HCT116 (cell line): Measurements from ENCODE around the gene PSMD5. TPM values are rescaled to one million over a fixed set of nuclear protein-coding genes. Genes with fewer than 3 reads are reported as not detected.

ENCODE experiments used
- ATAC-seq: fragments of 200-7000 bp; cut with Tn5 transposase; 2 replicates; pipeline ENCODE4 v1.9.1; 2020; ENCODE audit warnings: mild to moderate bottlenecking, moderate library complexity
- BruUV-seq: library from RNA; stranded (reverse); fragments of 400-500 nt; replicated peaks from 2 replicates; lab custom pipeline; 2021; lab: Mats Ljungman, UMichigan
- CTCF ChIA-PET: fragments of 300-600 bp; sonication (Branson Sonifier 250); formaldehyde crosslinking; loops from one replicate; lab custom pipeline; 2021; ENCODE audit warnings: antibody characterized with exemption; lab: Charles Lee
- POLR2A ChIA-PET: fragments of 300-600, 350-600 bp; sonication (Branson Sonifier 250); formaldehyde crosslinking; loops from one replicate; lab custom pipeline; 2021; ENCODE audit warnings: antibody characterized with exemption; lab: Charles Lee
- RAD21 ChIA-PET, 2 experiments: fragments of 300-600 bp; sonication (Branson Sonifier 250); formaldehyde crosslinking; loops; one replicate each; lab custom pipeline; 2023; ENCODE audit warnings: low total read pairs in 2 of 2; ENCODE audit not compliant: uncharacterized antibody in 2 of 2, unreplicated experiment in 2 of 2, low non-redundant PET in 1 of 2; lab: Charles Lee
- DNase-seq: peaks from one replicate; pipeline ENCODE4 v3.0.0-alpha.2; 2010; ENCODE audit warnings: low read depth, low spot score
- H2AFZ ChIP-seq: fragments of 200-600 bp; shearing (Covaris generic), sonication (generic); 2 replicates; pipeline ENCODE4 v1.6.1; 2017; ENCODE audit warnings: low read depth, mixed run types, mixed read lengths, antibody characterized with exemption, low read length; ENCODE audit not compliant: poor library complexity, severe bottlenecking
- H3K27ac ChIP-seq: 2 replicates; pipeline ENCODE4 v1.5.1; 2012; ENCODE audit warnings: low read depth, low read length
- H3K27me3 ChIP-seq: fragments of 200-600 bp; sonication (generic); 2 replicates; pipeline ENCODE4 v1.6.1; 2016; ENCODE audit warnings: mixed run types, low read length, mixed read lengths; ENCODE audit not compliant: insufficient read depth
- H3K36me3 ChIP-seq, 2 experiments: fragments of 200-500 bp in 1 of 2; fragments of 200-600 bp in 1 of 2; sonication (Bioruptor generic) in 1 of 2; sonication (generic) in 1 of 2; 2 replicates each; pipeline versions ENCODE4 v1.5.1 to v1.6.1; 2014 to 2016; ENCODE audit warnings: low read length in 2 of 2, inconsistent platforms in 1 of 2, mixed read lengths in 1 of 2, mixed run types in 1 of 2; ENCODE audit not compliant: insufficient read depth in 2 of 2, control insufficient read depth in 1 of 2
- H3K4me1 ChIP-seq, 2 experiments: fragments of 200-600 bp in 1 of 2; sonication (generic) in 1 of 2; 2 replicates each; pipeline versions ENCODE4 v1.5.1 to v1.6.1; 2012 to 2017; ENCODE audit warnings: low read length in 2 of 2, inconsistent platforms in 1 of 2, mild to moderate bottlenecking in 1 of 2, mixed read lengths in 1 of 2, mixed run types in 1 of 2, moderate library complexity in 1 of 2; ENCODE audit not compliant: insufficient read depth in 2 of 2, control insufficient read depth in 1 of 2
- H3K4me2 ChIP-seq: fragments of 200-600 bp; sonication (generic); 2 replicates; pipeline ENCODE4 v1.6.1; 2017; ENCODE audit warnings: mixed run types, low read length, mixed read lengths
- H3K4me3 ChIP-seq, 2 experiments: fragments of 200-600 bp in 1 of 2; sonication (generic) in 1 of 2; replicated peaks in 1 of 2; 2 replicates each; pipeline ENCODE4 v1.5.1; 2011 to 2016; ENCODE audit warnings: low read length in 2 of 2, control low read depth in 1 of 2, low read depth in 1 of 2, mild to moderate bottlenecking in 1 of 2, mixed read lengths in 1 of 2, mixed run types in 1 of 2
- H3K79me2 ChIP-seq: fragments of 200-600 bp; sonication (generic); 2 replicates; pipeline ENCODE4 v1.6.1; 2017; ENCODE audit warnings: mild to moderate bottlenecking, mixed run types, low read length, moderate library complexity, mixed read lengths; ENCODE audit not compliant: insufficient read depth
- H3K9ac ChIP-seq: fragments of 200-600 bp; sonication (generic); 2 replicates; pipeline ENCODE4 v1.6.1; 2016; ENCODE audit warnings: low read length, mixed read lengths
- H3K9me2 ChIP-seq: fragments of 200-600 bp; sonication (generic), shearing (Covaris generic); 2 replicates; pipeline ENCODE4 v1.6.1; 2017; ENCODE audit warnings: mixed run types, mild to moderate bottlenecking, moderate library complexity; ENCODE audit not compliant: insufficient read depth
- H3K9me3 ChIP-seq, 2 experiments: fragments of 200-500 bp in 1 of 2; fragments of 200-600 bp in 1 of 2; sonication (Bioruptor generic) in 1 of 2; sonication (generic) in 1 of 2; 2 replicates each; pipeline ENCODE4 v1.6.1; 2014 to 2017; ENCODE audit warnings: low read length in 2 of 2, mixed read lengths in 2 of 2, inconsistent platforms in 1 of 2, low read depth in 1 of 2, mild to moderate bottlenecking in 1 of 2, mixed run types in 1 of 2, moderate library complexity in 1 of 2; ENCODE audit not compliant: control insufficient read depth in 1 of 2, insufficient read depth in 1 of 2
- H4K20me1 ChIP-seq: fragments of 200-600 bp; sonication (generic), shearing (Covaris generic); 2 replicates; pipeline ENCODE4 v1.6.1; 2017; ENCODE audit warnings: mixed run types, mild to moderate bottlenecking, moderate library complexity; ENCODE audit not compliant: insufficient read depth
- CBX3 ChIP-seq: IDR thresholded peaks from 2 replicates; pipeline ENCODE4 v1.6.1; 2012; ENCODE audit warnings: low read depth
- CEBPB ChIP-seq: IDR thresholded peaks from 2 replicates; pipeline ENCODE4 v1.6.1; 2012; ENCODE audit warnings: low read depth
- ELF1 ChIP-seq: IDR thresholded peaks from 2 replicates; pipeline ENCODE4 v1.6.1; 2012; ENCODE audit warnings: low read depth, borderline replicate concordance
- EZH2 ChIP-seq: fragments of 200-600 bp; sonication (generic); IDR thresholded peaks from 2 replicates; pipeline ENCODE4 v1.6.1; 2017; ENCODE audit warnings: antibody characterized with exemption, mixed run types
- EZH2phosphoT487 ChIP-seq: fragments of 200-600 bp; IDR thresholded peaks from 2 replicates; pipeline ENCODE4 v1.6.1; 2018; ENCODE audit warnings: antibody characterized with exemption, borderline replicate concordance
- FOSL1 ChIP-seq: IDR thresholded peaks from 2 replicates; pipeline ENCODE4 v1.6.1; 2012; ENCODE audit warnings: low read depth
- JUND ChIP-seq: IDR thresholded peaks from 2 replicates; pipeline ENCODE4 v1.6.1; 2012
- POLR2A ChIP-seq: IDR thresholded peaks from 2 replicates; pipeline ENCODE4 v1.7.0; 2011; ENCODE audit warnings: borderline replicate concordance; ENCODE audit not compliant: insufficient read depth, insufficient read length; ENCODE audit errors: extremely low read depth
- POLR2AphosphoS5 ChIP-seq: IDR thresholded peaks from 2 replicates; pipeline ENCODE4 v1.6.1; 2011; ENCODE audit warnings: mild to moderate bottlenecking, low read depth, low read length, moderate library complexity
- REST ChIP-seq: IDR thresholded peaks from 2 replicates; pipeline ENCODE4 v1.6.1; 2012; ENCODE audit warnings: low read depth
- SIN3A ChIP-seq: IDR thresholded peaks from 2 replicates; pipeline ENCODE4 v1.6.1; 2012; ENCODE audit warnings: low read depth
- SP1 ChIP-seq: IDR thresholded peaks from 2 replicates; pipeline ENCODE4 v1.6.1; 2012; ENCODE audit warnings: low read depth
- SRF ChIP-seq: IDR thresholded peaks from 2 replicates; pipeline ENCODE4 v1.6.1; 2012; ENCODE audit warnings: low read depth
- TCF7L2 ChIP-seq: IDR thresholded peaks from 2 replicates; pipeline ENCODE4 v1.7.0; 2011; ENCODE audit warnings: borderline replicate concordance, inconsistent platforms; ENCODE audit not compliant: insufficient read depth, insufficient read length; ENCODE audit errors: extremely low read depth
- ZBTB33 ChIP-seq: IDR thresholded peaks from 2 replicates; pipeline ENCODE4 v1.6.1; 2011; ENCODE audit warnings: mild to moderate bottlenecking, low read length, moderate library complexity; ENCODE audit not compliant: insufficient replicate concordance; ENCODE audit errors: extremely low read depth
- ZFX ChIP-seq: fragments of 450-650 bp; IDR thresholded peaks from 2 replicates; pipeline ENCODE4 v1.6.1; 2017
- ZNF274 ChIP-seq: fragments of 200-500 bp; sonication (Bioruptor generic); IDR thresholded peaks from 2 replicates; pipeline ENCODE4 v1.6.1; 2014; ENCODE audit warnings: mild to moderate bottlenecking, low read depth, low read length, inconsistent platforms
- intact Hi-C: fragments of 100-400 bp; cut with micrococcal nuclease; formaldehyde crosslinking; loops from 2 replicates; pipeline ENCODE4 v1.10.0; 2022
- total RNA-seq: library from RNA; stranded (reverse); gene quantifications from one replicate; pipeline ENCODE4 v1.2.1, GENCODE V29; 2021; ENCODE audit not compliant: unreplicated experiment
- TF ChIP-seq, protein P1 (sequence below), 3 experiments: fragments of 200-600 bp in 1 of 3; sonication (generic) in 1 of 3; IDR thresholded peaks in 2 of 3; conservative IDR thresholded peaks in 1 of 3; 2 replicates each; pipeline ENCODE4 v1.5.1; 2012 to 2017; ENCODE audit warnings: low read depth in 2 of 3, low read length in 2 of 3, antibody characterized with exemption in 1 of 3, borderline replicate concordance in 1 of 3, control low read depth in 1 of 3, mild to moderate bottlenecking in 1 of 3, mixed read lengths in 1 of 3, mixed run types in 1 of 3, moderate library complexity in 1 of 3; ENCODE audit not compliant: insufficient read depth in 1 of 3
- TF ChIP-seq, protein P2 (sequence below): IDR thresholded peaks from 2 replicates; pipeline ENCODE4 v1.6.1; 2012

Gene PSMD5
- total RNA-seq, 1 experiment from 2014 or later, result 64.3 TPM

DNA sequence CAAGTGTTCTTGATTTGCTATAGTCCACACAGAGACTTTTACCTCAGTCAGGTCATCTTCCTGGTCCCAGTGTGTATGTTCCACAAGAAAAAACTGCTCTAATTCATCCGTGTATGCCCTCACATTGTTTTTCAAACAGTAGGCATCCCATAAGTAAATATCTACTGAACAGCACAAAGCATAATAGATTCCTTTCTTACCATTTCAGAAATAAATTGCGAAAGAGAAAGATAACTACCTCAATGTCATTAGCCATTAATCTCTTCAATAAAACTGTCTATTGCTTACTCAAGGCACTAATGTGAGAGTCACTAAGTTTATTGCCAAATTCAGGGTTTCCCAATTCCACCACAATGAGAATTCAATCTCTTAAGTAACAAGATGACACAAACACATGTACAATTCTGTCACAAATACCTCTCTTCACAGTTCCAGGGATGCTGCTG is 59.1 kb downstream of the PSMD5 start:
- H3K4me3 ChIP-seq, result no peak overlapping the region
- no peak for DNase-seq
- H3K9ac ChIP-seq, result no peak overlapping the region
- BruUV-seq, result no TSS peak
- peaks cover 89% of the 10 kb centered on the region for H3K79me2 ChIP-seq
- H2AFZ ChIP-seq, result no peak overlapping the region
- intact Hi-C loops, result no loop called here
- H4K20me1 ChIP-seq, result peaks cover 2% of the 10 kb centered on the region; the same call in 1 of the 2 replicates
- no peak overlapping the region for H3K4me2 ChIP-seq
- H3K9me3 ChIP-seq, result no peaks in the 10 kb centered on the region
- POLR2A ChIA-PET, result no interaction called here
- H3K27me3 ChIP-seq, result no peaks in the 10 kb centered on the region
- RAD21 ChIA-PET, result no interaction called here
- H3K4me1 ChIP-seq, result no peaks in the 10 kb centered on the region
- peaks cover 17 to 18% of the 10 kb centered on the region in 2 experiments for H3K36me3 ChIP-seq
- no peak for ATAC-seq
- CTCF ChIA-PET, result no interaction called here
- no peak overlapping the region for H3K27ac ChIP-seq
- no peaks in the 10 kb centered on the region for H3K9me2 ChIP-seq
- no peak for TF ChIP-seq SP1
- no peak for TF ChIP-seq ZNF274
- TF ChIP-seq SIN3A, result no peak
- no peak for TF ChIP-seq EZH2phosphoT487
- TF ChIP-seq POLR2A, result no peak
- TF ChIP-seq CBX3, result no peak
- no peak for TF ChIP-seq FOSL1
- TF ChIP-seq ZFX, result no peak
- no peak for TF ChIP-seq CEBPB
- TF ChIP-seq REST, result no peak
- TF ChIP-seq EZH2, result no peak
- TF ChIP-seq JUND, result no peak
- TF ChIP-seq ELF1, result no peak
- TF ChIP-seq POLR2AphosphoS5, result no peak
- TF ChIP-seq TCF7L2, result no peak
- TF ChIP-seq, protein P1, sequence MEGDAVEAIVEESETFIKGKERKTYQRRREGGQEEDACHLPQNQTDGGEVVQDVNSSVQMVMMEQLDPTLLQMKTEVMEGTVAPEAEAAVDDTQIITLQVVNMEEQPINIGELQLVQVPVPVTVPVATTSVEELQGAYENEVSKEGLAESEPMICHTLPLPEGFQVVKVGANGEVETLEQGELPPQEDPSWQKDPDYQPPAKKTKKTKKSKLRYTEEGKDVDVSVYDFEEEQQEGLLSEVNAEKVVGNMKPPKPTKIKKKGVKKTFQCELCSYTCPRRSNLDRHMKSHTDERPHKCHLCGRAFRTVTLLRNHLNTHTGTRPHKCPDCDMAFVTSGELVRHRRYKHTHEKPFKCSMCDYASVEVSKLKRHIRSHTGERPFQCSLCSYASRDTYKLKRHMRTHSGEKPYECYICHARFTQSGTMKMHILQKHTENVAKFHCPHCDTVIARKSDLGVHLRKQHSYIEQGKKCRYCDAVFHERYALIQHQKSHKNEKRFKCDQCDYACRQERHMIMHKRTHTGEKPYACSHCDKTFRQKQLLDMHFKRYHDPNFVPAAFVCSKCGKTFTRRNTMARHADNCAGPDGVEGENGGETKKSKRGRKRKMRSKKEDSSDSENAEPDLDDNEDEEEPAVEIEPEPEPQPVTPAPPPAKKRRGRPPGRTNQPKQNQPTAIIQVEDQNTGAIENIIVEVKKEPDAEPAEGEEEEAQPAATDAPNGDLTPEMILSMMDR (IDR thresholded peaks at IDR 0.05 in 2 of 3, conservative IDR thresholded peaks at IDR 0.05 in 1 of 3; ENCODE audit: borderline replicate concordance in 1 of 3, insufficient read depth in 1 of 3, low read depth in 2 of 3, low read length in 2 of 3), result no peak
- no peak for TF ChIP-seq SRF
- TF ChIP-seq, protein P2, sequence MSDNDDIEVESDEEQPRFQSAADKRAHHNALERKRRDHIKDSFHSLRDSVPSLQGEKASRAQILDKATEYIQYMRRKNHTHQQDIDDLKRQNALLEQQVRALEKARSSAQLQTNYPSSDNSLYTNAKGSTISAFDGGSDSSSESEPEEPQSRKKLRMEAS, result no peak
- no peak for TF ChIP-seq ZBTB33
